Erythroblast (primary cell): Measurements from ENCODE around the gene PSMD4.

ENCODE experiments used
- GATA1 ChIP-seq: IDR thresholded peaks from 2 replicates; pipeline ENCODE4 v1.6.1; 2011; ENCODE audit warnings: low read depth, mild to moderate bottlenecking, control low read depth, low read length, moderate library complexity
- POLR2A ChIP-seq: IDR thresholded peaks from 2 replicates; pipeline ENCODE4 v1.6.1; 2011; ENCODE audit warnings: mild to moderate bottlenecking, low read length

GRCh38 chr1:151281225-151281968, 26.9 kb downstream of the PSMD4 start:
- TF ChIP-seq POLR2A (peak; percentile 85), GATA1 (no peak)
